ENCODE results near the gene NFIB.

NFIB gene

GRCh38 chr9:14307989-14308852, 5.7 kb downstream of the NFIB start:
- no peak for DNase-seq (ENCODE audit: low spot score)
- in situ Hi-C loops (cut with MboI; ENCODE audit: low sequenced_read_pairs, unreplicated experiment), result no loop called here
- no peak for TF ChIP-seq CTCF (IDR thresholded peaks at IDR 0.05; ENCODE audit: borderline replicate concordance, control extremely low read depth, extremely low read depth, insufficient read depth, missing control alignments)

- in situ Hi-C loops (cut with MboI; ENCODE audit: low sequenced_read_pairs, unreplicated experiment), result no loop called here
- TF ChIP-seq CTCF (IDR thresholded peaks at IDR 0.05; ENCODE audit: borderline replicate concordance, control extremely low read depth, extremely low read depth, insufficient read depth, missing control alignments), result no peak
- DNase-seq (ENCODE audit: low spot score), result no peak
Measured at GRCh38 chr9:14306672-14307660, 7.0 kb downstream of the NFIB start.

GRCh38 chr9:14306188-14306587, 7.8 kb downstream of the NFIB start:
- no peak for TF ChIP-seq CTCF (IDR thresholded peaks at IDR 0.05; ENCODE audit: borderline replicate concordance, control extremely low read depth, extremely low read depth, insufficient read depth, missing control alignments)
- no peak for DNase-seq (ENCODE audit: low spot score)
- in situ Hi-C loops (cut with MboI; ENCODE audit: low sequenced_read_pairs, unreplicated experiment), result no loop called here

- DNase-seq (ENCODE audit: low spot score), result no peak
- in situ Hi-C loops (cut with MboI; ENCODE audit: low sequenced_read_pairs, unreplicated experiment), result no loop called here
- no peak for TF ChIP-seq CTCF (IDR thresholded peaks at IDR 0.05; ENCODE audit: borderline replicate concordance, control extremely low read depth, extremely low read depth, insufficient read depth, missing control alignments)
Measured at GRCh38 chr9:14304259-14304658, 9.7 kb downstream of the NFIB start.

GRCh38 chr9:14303521-14303920, 10.4 kb downstream of the NFIB start:
- in situ Hi-C loops (cut with MboI; ENCODE audit: low sequenced_read_pairs, unreplicated experiment), result no loop called here
- DNase-seq (ENCODE audit: low spot score), result no peak
- TF ChIP-seq CTCF (IDR thresholded peaks at IDR 0.05; ENCODE audit: borderline replicate concordance, control extremely low read depth, extremely low read depth, insufficient read depth, missing control alignments), result no peak

GRCh38 chr9:14303100-14303499, 10.8 kb downstream of the NFIB start:
- no peak for DNase-seq (ENCODE audit: low spot score)
- no peak for TF ChIP-seq CTCF (IDR thresholded peaks at IDR 0.05; ENCODE audit: borderline replicate concordance, control extremely low read depth, extremely low read depth, insufficient read depth, missing control alignments)
- in situ Hi-C loops (cut with MboI; ENCODE audit: low sequenced_read_pairs, unreplicated experiment), result no loop called here
